Stimulated activated CD4-positive, alpha-beta T cell treated with anti-CD3 and anti-CD28 coated beads, Interleukin-1b, Interleukin-23, amount 100 ng/mL, for 4 hours (primary cell): ENCODE data around the gene FNDC11.
"Not testable (repeated sequence)": the region's sequence is repeated elsewhere in the genome, so short reads cannot be mapped to it uniquely, and the experiment has no call there.

Experiments
- DNase-seq, 2 donors: peaks; one replicate each; pipeline ENCODE4 v3.0.0-alpha.2; 2020; ENCODE audit warnings: low read depth in 2 of 2

Gene FNDC11

GRCh38 chr20:63598479-63599395 lies 44.8 kb downstream of the FNDC11 start:
- DNase-seq: no peak

GRCh38 chr20:63599396-63600050 lies 45.6 kb downstream of the FNDC11 start:
- DNase-seq: no peak

- DNase-seq: not testable (repeated sequence)
Observed at GRCh38 chr20:63601679-63602078, 47.7 kb downstream of the FNDC11 start.

- DNase-seq: no peak
Observed at GRCh38 chr20:63602321-63602720, 48.4 kb downstream of the FNDC11 start.
